DMS79 (cell line): ENCODE measurements around the gene IL1RAPL1.
"Not testable (repeated sequence)": the region's sequence is repeated elsewhere in the genome, so short reads cannot be mapped to it uniquely, and the experiment has no call there.

Source experiments
- DNase-seq: peaks from one replicate; lab custom pipeline; 2025; lab: John Stamatoyannopoulos, UW

Gene IL1RAPL1

GRCh38 chrX:28787206-28787605, 200.0 kb downstream of the IL1RAPL1 start:
- DNase-seq: no peak

- DNase-seq: not testable (repeated sequence)
These were observed 213.4 kb downstream of the IL1RAPL1 start for GRCh38 chrX:28800671-28801070.

GRCh38 chrX:28802625-28803024, 215.4 kb downstream of the IL1RAPL1 start:
- DNase-seq: no peak

GRCh38 chrX:28835991-28836390, 248.7 kb downstream of the IL1RAPL1 start:
- no peak for DNase-seq

GRCh38 chrX:28843817-28844216, 256.6 kb downstream of the IL1RAPL1 start:
- no peak for DNase-seq

GRCh38 chrX:28847423-28847822, 260.2 kb downstream of the IL1RAPL1 start:
- DNase-seq: no peak

- no peak for DNase-seq
These were observed 261.5 kb downstream of the IL1RAPL1 start for GRCh38 chrX:28848707-28849106.

- no peak for DNase-seq
These were observed 263.7 kb downstream of the IL1RAPL1 start for GRCh38 chrX:28850955-28851354.

GRCh38 chrX:28851871-28852270, 264.6 kb downstream of the IL1RAPL1 start:
- no peak for DNase-seq

- DNase-seq: no peak
These were observed 267.4 kb downstream of the IL1RAPL1 start for GRCh38 chrX:28854637-28855036.

GRCh38 chrX:28876408-28876807, 289.2 kb downstream of the IL1RAPL1 start:
- DNase-seq: no peak

GRCh38 chrX:28876901-28877300, 289.7 kb downstream of the IL1RAPL1 start:
- no peak for DNase-seq

GRCh38 chrX:28880136-28880535, 292.9 kb downstream of the IL1RAPL1 start:
- DNase-seq: no peak

GRCh38 chrX:28884823-28885222, 297.6 kb downstream of the IL1RAPL1 start:
- no peak for DNase-seq

- DNase-seq: no peak
These were observed 301.2 kb downstream of the IL1RAPL1 start for GRCh38 chrX:28888416-28888815.

GRCh38 chrX:28889591-28890090, 302.4 kb downstream of the IL1RAPL1 start:
- DNase-seq: no peak

- DNase-seq: no peak
These were observed 314.4 kb downstream of the IL1RAPL1 start for GRCh38 chrX:28901637-28902036.

- DNase-seq: no peak
These were observed 323.2 kb downstream of the IL1RAPL1 start for GRCh38 chrX:28910487-28910886.

- DNase-seq: no peak
These were observed 333.1 kb downstream of the IL1RAPL1 start for GRCh38 chrX:28920153-28920943.

- DNase-seq: no peak
These were observed 334.9 kb downstream of the IL1RAPL1 start for GRCh38 chrX:28922106-28922505.

GRCh38 chrX:28946846-28947245, 359.6 kb downstream of the IL1RAPL1 start:
- DNase-seq: no peak

- no peak for DNase-seq
These were observed 372.8 kb downstream of the IL1RAPL1 start for GRCh38 chrX:28960063-28960462.

GRCh38 chrX:28966331-28966730, 379.1 kb downstream of the IL1RAPL1 start:
- DNase-seq: no peak

GRCh38 chrX:28969126-28969525, 381.9 kb downstream of the IL1RAPL1 start:
- no peak for DNase-seq
